HG02885 (cell line): ENCODE results near the gene SLAMF1.
"Not testable (repeated sequence)": the region's sequence is repeated elsewhere in the genome, so short reads cannot be mapped to it uniquely, and the experiment has no call there.

Experiments
- ATAC-seq: cut with Tn5 transposase; IDR thresholded peaks from one replicate; pipeline ENCODE4 v1.9.1; 2021; ENCODE audit warnings: mild to moderate bottlenecking; ENCODE audit not compliant: unreplicated experiment, poor library complexity

The SLAMF1 gene

GRCh38 chr1:160665330-160666078 lies 18.7 kb upstream of the SLAMF1 start:
- no peak for ATAC-seq

- ATAC-seq = peak; percentile 81
Observed at GRCh38 chr1:160664573-160665051, 17.8 kb upstream of the SLAMF1 start.

GRCh38 chr1:160662910-160663309 lies 16.1 kb upstream of the SLAMF1 start:
- no peak for ATAC-seq

- ATAC-seq = no peak
Observed at GRCh38 chr1:160659566-160659965, 12.7 kb upstream of the SLAMF1 start.

GRCh38 chr1:160658814-160659193 lies 12.0 kb upstream of the SLAMF1 start:
- no peak for ATAC-seq

- ATAC-seq = no peak
Observed at GRCh38 chr1:160658162-160658813, 11.4 kb upstream of the SLAMF1 start.

GRCh38 chr1:160657250-160657781 lies 10.5 kb upstream of the SLAMF1 start:
- ATAC-seq = no peak

- ATAC-seq = no peak
Observed at GRCh38 chr1:160656737-160657136, 9.9 kb upstream of the SLAMF1 start.

GRCh38 chr1:160653620-160654016 lies 6.8 kb upstream of the SLAMF1 start:
- peak; percentile 47 for ATAC-seq

GRCh38 chr1:160652924-160653619 lies 6.2 kb upstream of the SLAMF1 start:
- ATAC-seq = peak; percentile 18

GRCh38 chr1:160652065-160652641 lies 5.3 kb upstream of the SLAMF1 start:
- ATAC-seq = not testable (repeated sequence)

- ATAC-seq = no peak
Observed at GRCh38 chr1:160651433-160652064, 4.7 kb upstream of the SLAMF1 start.

- peak; percentile 6 for ATAC-seq
Observed at GRCh38 chr1:160647329-160647720, 481 bp upstream of the SLAMF1 start.

- ATAC-seq = no peak
Observed at GRCh38 chr1:160646180-160646579, 664 bp downstream of the SLAMF1 start.

- no peak for ATAC-seq
Observed at GRCh38 chr1:160645386-160646130, 1.3 kb downstream of the SLAMF1 start.

GRCh38 chr1:160644399-160644798 lies 2.4 kb downstream of the SLAMF1 start:
- no peak for ATAC-seq

GRCh38 chr1:160643138-160643537 lies 3.7 kb downstream of the SLAMF1 start:
- no peak for ATAC-seq

GRCh38 chr1:160642281-160642644 lies 4.6 kb downstream of the SLAMF1 start:
- no peak for ATAC-seq
